ENCODE measurements around the gene WDR33. TPM values are rescaled to one million over a fixed set of nuclear protein-coding genes. Genes with fewer than 3 reads are reported as not detected.

The WDR33 gene
- total RNA-seq, 8 experiments from 2014 or later = 32.8 to 80.9 (median 49.2) TPM

DNA sequence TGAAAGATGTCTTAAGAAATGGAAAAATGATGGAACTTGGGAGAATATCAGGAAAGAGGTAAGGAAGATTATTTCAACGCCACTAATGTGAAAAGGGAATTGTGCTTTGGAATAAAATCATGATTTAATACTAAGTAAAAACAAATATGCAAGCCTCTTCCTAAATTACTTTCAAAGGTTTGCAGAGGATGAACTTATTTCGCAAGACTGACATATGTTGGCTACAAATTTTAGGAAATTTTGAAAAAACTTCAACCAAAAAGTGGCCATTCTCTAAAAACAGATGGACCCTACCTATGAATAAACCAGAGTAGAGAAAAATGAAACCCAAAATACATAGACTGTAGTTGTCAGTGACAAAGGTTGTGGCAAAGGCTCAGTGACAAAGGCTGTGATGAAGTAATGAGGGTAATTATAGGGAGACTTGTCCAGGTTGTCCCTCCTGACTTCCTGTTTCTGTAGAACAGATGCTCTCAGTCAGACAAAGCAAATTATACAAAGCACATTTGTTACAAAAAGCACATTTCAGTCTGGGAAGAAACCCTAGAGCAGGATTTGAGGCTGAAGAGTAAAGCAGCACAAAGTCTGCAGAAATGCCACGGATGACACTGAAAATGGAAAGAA is 70.2 kb downstream of the WDR33 start:
- Histone ChIP-seq H3K4me1 (replicated peaks in 1 of 2) (peaks cover 0 to 2% of the 10 kb centered on the region in 2 donors), H3K4me3 (no peak overlapping the region), H3K27ac (no peak overlapping the region)
- in situ Hi-C loops (cut with MboI; ENCODE audit: low pct_unique_long_range_greater_than_20kb in 2 of 9, low sequenced_read_pairs in 9 of 9, unreplicated experiment in 9 of 9) = no loop called here
- 84 to 100% (median 92%) methylated on average over 1 to 3 of the region's 3 CpGs for WGBS, 10 experiments
- no peak for ATAC-seq (replicated peaks in 6 of 8)

DNA sequence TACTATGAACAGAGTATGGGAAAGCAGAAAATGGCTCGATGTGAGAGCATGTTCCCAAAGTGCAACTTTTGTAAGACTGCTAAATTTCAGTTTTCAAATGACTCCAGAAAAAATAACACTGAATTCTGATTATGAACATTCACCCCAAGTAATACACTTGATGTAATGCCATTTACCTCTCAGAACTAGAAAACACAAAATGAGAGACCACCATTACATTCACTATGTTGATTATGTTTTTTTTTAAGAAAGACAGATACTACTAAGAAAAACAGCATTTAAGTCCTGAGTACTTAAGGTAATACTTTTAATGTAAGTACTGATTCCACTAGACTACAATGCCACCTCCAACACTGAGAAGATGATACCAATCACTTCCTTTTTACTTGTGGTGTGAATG is 71.2 kb downstream of the WDR33 start:
- ATAC-seq (replicated peaks in 6 of 8) = no peak
- in situ Hi-C loops (cut with MboI; ENCODE audit: low pct_unique_long_range_greater_than_20kb in 2 of 9, low sequenced_read_pairs in 9 of 9, unreplicated experiment in 9 of 9) = no loop called here
- peaks cover 0 to 2% of the 10 kb centered on the region in 2 donors for H3K4me1 ChIP-seq (replicated peaks in 1 of 2)
- H3K4me3 ChIP-seq = no peak overlapping the region
- 83 to 100% (median 100%) methylated on average over 1 of the region's 1 CpG; no CpG with 5 or more reads in 2 of the 10 experiments for WGBS, 10 experiments
- H3K27ac ChIP-seq = no peak overlapping the region

DNA sequence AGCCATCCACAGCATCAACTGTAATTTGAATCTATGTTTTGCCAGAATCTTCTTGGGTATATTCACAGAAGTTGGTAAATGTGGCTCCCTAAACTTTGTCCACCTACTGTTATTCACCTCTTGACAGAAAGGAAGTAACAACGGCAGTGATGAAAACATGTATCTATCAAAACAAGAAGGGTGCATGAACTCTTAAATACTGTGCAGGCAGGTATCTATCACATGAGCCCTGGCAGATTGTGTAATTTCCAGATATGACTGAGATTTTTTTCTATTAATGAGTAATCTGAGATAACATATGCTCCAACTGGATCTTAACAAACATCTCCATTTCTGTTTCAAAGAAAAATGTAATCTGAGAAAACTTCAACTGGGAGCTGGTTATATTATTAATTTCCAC is 73.1 kb downstream of the WDR33 start:
- no peak for ATAC-seq (replicated peaks in 6 of 8)
- Histone ChIP-seq H3K4me1 (replicated peaks in 1 of 2) (peaks cover 0 to 2% of the 10 kb centered on the region in 2 donors), H3K4me3 (no peak overlapping the region), H3K27ac (no peak overlapping the region)
- 71 to 100% (median 88%) methylated on average over 1 of the region's 1 CpG; no CpG with 5 or more reads in 5 of the 10 experiments for WGBS, 10 experiments
- in situ Hi-C loops (cut with MboI; ENCODE audit: low pct_unique_long_range_greater_than_20kb in 2 of 9, low sequenced_read_pairs in 9 of 9, unreplicated experiment in 9 of 9) = no loop called here

DNA sequence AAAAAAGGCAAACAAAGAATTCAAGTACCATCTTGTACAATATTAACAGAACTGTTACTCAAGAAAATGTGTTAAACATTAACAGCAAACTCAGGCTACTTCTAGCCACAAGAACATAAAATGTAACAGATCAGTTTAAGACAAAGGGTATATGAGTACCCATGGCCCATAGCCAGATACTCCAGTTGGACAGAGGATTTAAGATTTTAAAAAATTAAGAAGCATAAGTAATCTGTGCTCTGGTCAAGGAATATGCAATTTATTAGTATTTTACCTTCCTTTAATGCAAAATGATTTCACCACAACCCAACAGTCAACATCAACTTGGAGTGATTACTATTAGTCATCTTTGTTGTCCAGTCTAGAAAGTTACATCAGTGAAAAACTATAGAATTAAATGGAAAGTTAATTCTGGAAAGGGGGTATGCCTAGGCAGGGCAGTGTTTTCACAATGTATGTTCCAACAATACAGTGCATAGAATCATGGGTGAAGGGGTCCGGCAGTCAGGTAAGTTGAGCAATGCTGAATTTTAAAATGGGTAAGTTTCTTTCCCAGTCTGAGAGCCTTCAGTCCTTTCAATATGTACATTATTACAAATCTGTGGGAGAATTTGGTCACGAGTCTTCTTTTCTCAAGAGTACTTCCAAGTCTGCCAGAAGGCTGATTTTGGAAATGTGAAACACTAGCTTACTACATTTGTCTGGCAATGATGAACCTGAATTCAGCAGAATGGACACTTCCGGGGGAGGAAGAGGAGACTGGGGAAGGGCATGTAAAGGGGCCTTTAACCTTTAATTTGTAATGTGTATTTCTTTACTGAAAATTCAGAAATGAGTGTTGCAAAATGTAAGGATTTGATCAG is 75.2 kb downstream of the WDR33 start:
- in situ Hi-C loops (cut with MboI; ENCODE audit: low pct_unique_long_range_greater_than_20kb in 2 of 9, low sequenced_read_pairs in 9 of 9, unreplicated experiment in 9 of 9) = no loop called here
- no peak overlapping the region for H3K27ac ChIP-seq
- no peak overlapping the region for H3K4me3 ChIP-seq
- 29 to 100% (median 93%) methylated on average over 1 to 3 of the region's 3 CpGs; no CpG with 5 or more reads in 3 of the 10 experiments for WGBS, 10 experiments
- ATAC-seq (replicated peaks in 6 of 8) = peak in 3 of 8 experiments; percentile 20 to 65 (median 40)
- no peaks in the 10 kb centered on the region for H3K4me1 ChIP-seq (replicated peaks in 1 of 2)

DNA sequence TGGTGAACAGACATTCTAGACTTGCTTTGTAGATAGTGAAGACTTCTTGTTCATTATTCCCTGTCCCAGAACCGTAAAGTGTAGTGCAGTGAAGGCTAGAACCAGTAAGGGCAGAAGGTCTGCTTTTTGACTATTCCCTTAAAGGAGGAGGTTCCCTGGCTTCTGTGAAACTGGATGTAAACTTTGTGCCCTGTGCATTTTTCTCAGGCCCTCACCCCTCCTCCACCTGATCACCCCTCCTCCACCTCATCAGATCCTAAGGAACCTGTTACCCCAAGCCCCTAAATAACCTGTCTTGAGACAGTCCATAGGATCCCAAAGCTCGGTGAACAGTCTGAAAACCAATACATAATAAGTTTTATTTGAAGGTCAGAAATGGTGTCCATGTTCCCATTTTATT is 75.9 kb downstream of the WDR33 start:
- in situ Hi-C loops (cut with MboI; ENCODE audit: low pct_unique_long_range_greater_than_20kb in 2 of 9, low sequenced_read_pairs in 9 of 9, unreplicated experiment in 9 of 9) = no loop called here
- Histone ChIP-seq H3K4me3 (no peak overlapping the region), H3K4me1 (replicated peaks in 1 of 2) (no peaks in the 10 kb centered on the region), H3K27ac (no peak overlapping the region)
- ATAC-seq (replicated peaks in 6 of 8) = no peak
- 60 to 100% (median 92%) methylated on average over 1 to 2 of the region's 2 CpGs for WGBS, 10 experiments

DNA sequence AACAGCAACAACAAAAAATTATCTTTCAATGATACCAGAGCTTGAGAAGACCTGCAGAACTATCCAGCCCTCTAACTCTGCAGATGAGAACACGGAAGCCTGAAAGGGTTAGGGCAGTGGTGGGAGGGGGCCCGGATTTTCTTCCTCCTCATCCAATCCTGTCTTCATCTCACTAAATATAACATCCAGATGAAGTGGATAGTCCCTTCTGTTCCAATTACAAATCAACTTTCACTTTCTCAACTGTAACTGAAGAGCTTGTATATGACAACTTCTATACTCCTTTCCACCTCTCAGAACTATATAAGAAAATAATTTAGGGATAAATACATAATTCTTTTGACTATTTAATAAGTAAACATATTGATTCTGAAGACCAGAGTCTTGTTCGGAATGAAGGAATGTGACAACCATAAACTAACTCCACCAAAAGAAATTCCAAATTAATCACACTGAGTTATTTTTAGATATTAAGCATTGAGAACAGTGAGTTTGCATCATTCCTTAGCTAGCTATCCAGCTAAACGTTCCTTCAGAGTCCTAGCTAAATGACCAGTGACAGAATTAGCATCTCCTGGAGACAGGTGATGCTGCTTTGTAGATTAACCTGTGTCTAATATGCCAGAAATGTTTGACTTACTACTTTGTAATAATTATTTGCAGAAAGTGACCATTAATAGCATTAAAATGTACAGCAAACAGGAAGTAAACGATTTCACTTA is 77.0 kb downstream of the WDR33 start:
- no peak overlapping the region for H3K27ac ChIP-seq
- H3K4me1 ChIP-seq (replicated peaks in 1 of 2) = no peaks in the 10 kb centered on the region
- peak in 3 of 8 experiments; percentile 46 to 63 (median 55) for ATAC-seq (replicated peaks in 6 of 8)
- H3K4me3 ChIP-seq = no peak overlapping the region
- WGBS, 10 experiments = 6 to 96% (median 85%) methylated on average over 1 to 5 of the region's 5 CpGs; no CpG with 5 or more reads in 1 of the 10 experiments
- in situ Hi-C loops (cut with MboI; ENCODE audit: low pct_unique_long_range_greater_than_20kb in 2 of 9, low sequenced_read_pairs in 9 of 9, unreplicated experiment in 9 of 9) = no loop called here

DNA sequence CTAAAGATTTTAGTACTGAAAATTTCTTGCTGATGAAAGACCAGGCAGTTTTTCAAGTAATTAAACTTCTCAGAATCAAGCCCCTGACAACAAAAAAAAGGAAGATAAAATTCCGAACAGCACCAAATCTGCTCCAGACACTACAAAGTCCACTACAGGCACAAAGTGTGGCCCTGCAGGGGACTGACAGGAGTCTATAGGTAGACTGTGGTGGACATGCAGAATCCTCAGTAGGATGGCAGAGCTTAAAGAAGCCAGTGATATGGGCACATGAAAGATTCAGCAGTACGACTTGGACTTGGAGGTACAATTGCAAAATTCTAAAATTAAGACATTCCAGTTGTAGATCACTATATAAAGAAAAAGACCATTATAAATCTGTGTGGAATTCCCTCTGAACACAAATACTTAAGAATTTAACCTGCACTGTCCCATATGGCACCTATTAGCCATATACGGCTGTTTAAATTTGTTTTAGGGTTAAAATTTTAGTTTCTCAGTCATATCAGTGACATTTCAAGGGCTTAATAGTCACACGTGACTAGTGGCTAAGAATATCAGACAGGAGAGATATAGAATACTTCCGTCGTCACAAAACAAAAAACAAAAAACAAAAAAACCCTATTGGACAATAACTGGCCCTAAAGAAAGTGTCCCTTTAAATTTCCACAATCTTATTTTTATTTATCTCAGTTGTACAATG is 77.7 kb downstream of the WDR33 start:
- WGBS, 10 experiments = 59 to 100% (median 96%) methylated on average over 1 to 6 of the region's 6 CpGs
- Histone ChIP-seq H3K4me1 (replicated peaks in 1 of 2) (no peaks in the 10 kb centered on the region), H3K4me3 (no peak overlapping the region), H3K27ac (no peak overlapping the region)
- no peak for ATAC-seq (replicated peaks in 6 of 8)
- in situ Hi-C loops (cut with MboI; ENCODE audit: low pct_unique_long_range_greater_than_20kb in 2 of 9, low sequenced_read_pairs in 9 of 9, unreplicated experiment in 9 of 9) = no loop called here

DNA sequence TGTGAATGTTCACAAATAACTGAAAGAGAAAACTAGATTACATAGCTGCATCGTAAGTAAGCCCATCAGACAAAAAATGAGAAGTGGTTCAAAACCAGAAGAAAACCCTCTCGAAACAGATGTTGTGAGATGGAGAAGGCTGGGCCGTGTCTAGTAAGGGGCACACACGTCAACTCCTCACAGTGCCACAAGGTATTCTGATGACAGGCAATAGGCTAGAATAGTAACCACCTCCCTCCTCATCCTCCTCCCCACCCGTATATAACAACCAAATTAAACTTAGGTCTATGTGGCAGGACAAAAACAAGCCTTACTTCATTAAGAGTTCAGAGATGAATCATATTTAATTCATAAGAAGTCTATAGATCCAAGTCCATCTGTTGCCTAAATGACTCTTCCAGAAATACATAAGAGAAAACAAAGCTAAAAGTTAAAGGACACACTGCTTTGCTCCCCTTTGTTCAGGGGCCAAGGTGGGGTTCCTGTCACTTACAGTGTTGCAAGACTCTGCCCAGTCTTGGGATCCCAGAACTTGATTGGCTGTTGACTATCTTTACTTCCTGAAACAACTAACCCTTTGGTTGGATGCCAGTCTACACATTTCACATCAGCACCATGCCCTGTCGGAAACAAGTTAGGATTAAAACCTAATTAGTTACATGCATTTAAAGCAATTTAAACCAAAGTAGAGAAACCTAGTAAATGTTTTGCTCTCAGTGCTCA is 84.7 kb downstream of the WDR33 start:
- ATAC-seq (replicated peaks in 6 of 8) = no peak
- Histone ChIP-seq H3K27ac (no peak overlapping the region), H3K4me1 (replicated peaks in 1 of 2) (no peaks in the 10 kb centered on the region), H3K4me3 (no peak overlapping the region)
- 43 to 97% (median 89%) methylated on average over 1 to 6 of the region's 6 CpGs; no CpG with 5 or more reads in 4 of the 10 experiments for WGBS, 10 experiments
- in situ Hi-C loops (cut with MboI; ENCODE audit: low pct_unique_long_range_greater_than_20kb in 2 of 9, low sequenced_read_pairs in 9 of 9, unreplicated experiment in 9 of 9) = no loop called here

DNA sequence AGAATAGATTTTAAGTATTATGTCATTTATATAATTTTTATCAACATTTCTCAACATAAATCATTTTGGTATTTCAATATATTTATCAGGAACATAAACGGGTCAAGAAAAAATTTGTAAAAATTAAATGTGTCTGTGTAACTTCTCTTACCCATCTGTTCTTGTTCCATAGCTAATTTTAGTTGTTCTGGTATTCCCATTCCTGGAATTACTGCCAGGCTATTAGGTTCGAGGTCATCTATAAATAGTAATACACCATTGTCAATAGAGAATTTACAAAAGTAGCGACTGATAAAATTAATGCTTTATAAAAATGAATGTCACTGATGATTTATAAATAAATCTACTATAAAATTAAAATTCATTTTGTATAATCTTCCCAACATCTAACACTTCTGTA is 88.2 kb downstream of the WDR33 start:
- 74 to 100% (median 91%) methylated on average over 1 to 3 of the region's 3 CpGs for WGBS, 10 experiments
- ATAC-seq (replicated peaks in 6 of 8) = no peak
- in situ Hi-C loops (cut with MboI; ENCODE audit: low pct_unique_long_range_greater_than_20kb in 2 of 9, low sequenced_read_pairs in 9 of 9, unreplicated experiment in 9 of 9) = no loop called here

DNA sequence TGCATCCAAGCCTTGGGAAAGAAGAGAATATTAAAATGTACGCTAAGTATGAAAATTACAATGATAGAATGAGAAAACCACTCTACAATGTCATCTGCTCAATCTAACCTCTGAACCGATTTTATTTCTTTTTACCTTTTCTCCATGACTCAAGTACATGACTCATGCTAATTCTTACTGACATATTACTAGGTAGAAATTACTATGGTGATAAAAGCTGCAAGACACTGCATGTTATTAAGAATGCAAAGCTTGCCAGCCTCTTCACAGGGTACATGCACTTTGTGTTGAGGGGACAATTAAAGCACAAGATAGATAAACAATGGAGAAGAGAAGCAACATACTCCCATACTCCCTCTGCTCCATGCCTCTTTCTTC is 89.0 kb downstream of the WDR33 start:
- WGBS, 10 experiments = 66 to 100% (median 88%) methylated on average over 1 to 2 of the region's 2 CpGs
- in situ Hi-C loops (cut with MboI; ENCODE audit: low pct_unique_long_range_greater_than_20kb in 2 of 9, low sequenced_read_pairs in 9 of 9, unreplicated experiment in 9 of 9) = no loop called here
- Histone ChIP-seq H3K4me3 (no peak overlapping the region), H3K27ac (no peak overlapping the region), H3K4me1 (replicated peaks in 1 of 2) (no peaks in the 10 kb centered on the region)
- ATAC-seq (replicated peaks in 6 of 8) = peak in 1 of 8 experiments; percentile 37

More for the DNA sequence above, 88.2 kb downstream of the WDR33 start:
- no peak overlapping the region for H3K4me3 ChIP-seq
- H3K4me1 ChIP-seq (replicated peaks in 1 of 2) = no peaks in the 10 kb centered on the region
- no peak overlapping the region for H3K27ac ChIP-seq

DNA sequence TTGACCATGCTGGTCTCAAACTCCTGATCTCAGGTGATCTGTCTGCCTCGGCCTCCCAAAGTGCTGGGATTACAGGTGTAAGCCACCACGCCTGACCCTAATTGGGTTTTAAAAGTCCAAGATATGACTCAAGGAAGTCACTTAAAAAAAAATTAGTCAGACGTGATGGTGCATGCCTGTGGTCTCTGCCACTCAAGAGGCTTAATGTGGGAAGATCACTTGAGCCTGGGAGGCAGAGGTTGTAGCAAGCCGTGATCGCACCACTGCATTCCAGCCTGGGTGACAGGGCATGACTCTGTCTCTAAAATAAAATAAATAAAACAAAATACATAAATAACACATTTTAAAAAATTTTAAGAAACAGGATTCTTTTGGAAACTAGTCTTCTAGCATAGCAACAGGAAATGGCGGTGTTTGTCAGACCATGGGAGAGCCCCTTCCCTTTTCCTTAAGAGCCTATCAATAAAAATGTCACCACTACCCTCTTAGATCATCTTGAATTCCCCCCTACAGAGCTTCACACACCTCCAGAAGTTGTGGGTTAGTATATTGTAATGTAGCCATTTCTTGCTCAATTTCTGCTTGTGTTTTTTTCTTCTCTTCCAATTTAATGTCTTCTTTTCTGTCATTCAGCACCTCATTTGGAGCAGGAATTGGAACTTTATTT is 89.5 kb downstream of the WDR33 start:
- Histone ChIP-seq H3K27ac (no peak overlapping the region), H3K4me3 (no peak overlapping the region), H3K4me1 (replicated peaks in 1 of 2) (no peaks in the 10 kb centered on the region)
- WGBS, 10 experiments = 51 to 100% (median 88%) methylated on average over 1 to 5 of the region's 6 CpGs; no CpG with 5 or more reads in 2 of the 10 experiments
- in situ Hi-C loops (cut with MboI; ENCODE audit: low pct_unique_long_range_greater_than_20kb in 2 of 9, low sequenced_read_pairs in 9 of 9, unreplicated experiment in 9 of 9) = no loop called here
- ATAC-seq (replicated peaks in 6 of 8) = no peak
